HEK293T (cell line): Measurements from ENCODE around the gene SLC35D2.

ENCODE experiments used
- CTCF ChIA-PET: fragments of 350-600 bp; formaldehyde crosslinking; extraction: SDS; loops from one replicate; lab custom pipeline; 2021; ENCODE audit warnings: antibody characterized with exemption, inconsistent platforms; lab: Yijun Ruan, JAX
- POLR2A ChIA-PET: fragments of 350-600 bp; formaldehyde crosslinking; extraction: SDS; loops from one replicate; lab custom pipeline; 2020; ENCODE audit warnings: antibody characterized with exemption, inconsistent platforms; lab: Yijun Ruan, JAX
- DNase-seq: peaks from one replicate; pipeline ENCODE4 v3.0.0; 2012; ENCODE audit warnings: mixed read lengths; ENCODE audit errors: extremely low spot score
- ARNT ChIP-seq: fragments of 450-650 bp; IDR thresholded peaks from 2 replicates; pipeline ENCODE4 v1.6.1; 2017; ENCODE audit warnings: mild to moderate bottlenecking
- BHLHE40 ChIP-seq: fragments of 450-650 bp; IDR thresholded peaks from 2 replicates; pipeline ENCODE4 v1.6.1; 2016; ENCODE audit warnings: mild to moderate bottlenecking, moderate library complexity, borderline replicate concordance
- CTBP1 ChIP-seq: fragments of 450-650 bp; IDR thresholded peaks from 2 replicates; pipeline ENCODE4 v1.6.1; 2016; ENCODE audit warnings: borderline replicate concordance
- ELF4 ChIP-seq: fragments of 450-650 bp; IDR thresholded peaks from 2 replicates; pipeline ENCODE4 v1.6.1; 2017; ENCODE audit warnings: antibody characterized with exemption
- FOXA1 ChIP-seq: fragments of 450-650 bp; IDR thresholded peaks from 2 replicates; pipeline ENCODE4 v1.6.1; 2016; ENCODE audit warnings: mild to moderate bottlenecking
- FOXK2 ChIP-seq: fragments of 450-650 bp; IDR thresholded peaks from 2 replicates; pipeline ENCODE4 v1.6.1; 2016; ENCODE audit warnings: mild to moderate bottlenecking
- FOXM1 ChIP-seq: fragments of 450-650 bp; IDR thresholded peaks from 2 replicates; pipeline ENCODE4 v1.6.1; 2017; ENCODE audit warnings: mild to moderate bottlenecking, borderline replicate concordance
- HDGF ChIP-seq: fragments of 450-650 bp; IDR thresholded peaks from 2 replicates; pipeline ENCODE4 v1.6.1; 2017; ENCODE audit warnings: antibody characterized with exemption, borderline replicate concordance
- L3MBTL2 ChIP-seq: fragments of 450-650 bp; conservative IDR thresholded peaks from 2 replicates; pipeline ENCODE4 v1.6.1; 2016; ENCODE audit warnings: mild to moderate bottlenecking
- LEF1 ChIP-seq: fragments of 450-650 bp; IDR thresholded peaks from 2 replicates; pipeline ENCODE4 v1.6.1; 2017; ENCODE audit warnings: mild to moderate bottlenecking, borderline replicate concordance
- NFRKB ChIP-seq: fragments of 450-650 bp; IDR thresholded peaks from 2 replicates; pipeline ENCODE4 v1.6.1; 2016; ENCODE audit warnings: mild to moderate bottlenecking, moderate library complexity
- PKNOX1 ChIP-seq: fragments of 450-650 bp; IDR thresholded peaks from 2 replicates; pipeline ENCODE4 v1.6.1; 2016
- SP1 ChIP-seq: fragments of 450-650 bp; IDR thresholded peaks from 2 replicates; pipeline ENCODE4 v1.6.1; 2017
- SUZ12 ChIP-seq: fragments of 450-650 bp; IDR thresholded peaks from 2 replicates; pipeline ENCODE4 v1.6.1; 2016; ENCODE audit warnings: mild to moderate bottlenecking
- TARDBP ChIP-seq: fragments of 450-650 bp; IDR thresholded peaks from 2 replicates; pipeline ENCODE4 v1.6.1; 2016
- ZNF384 ChIP-seq: fragments of 450-650 bp; IDR thresholded peaks from 2 replicates; pipeline ENCODE4 v1.6.1; 2016

The SLC35D2 gene

GRCh38 chr9:96350866-96351265 lies 32.6 kb downstream of the SLC35D2 start:
- CTCF ChIA-PET: no interaction called here
- POLR2A ChIA-PET: no interaction called here
- TF ChIP-seq ARNT (no peak), FOXM1 (no peak), HDGF (no peak), CTBP1 (no peak), NFRKB (no peak), L3MBTL2 (no peak), ZNF384 (no peak), SP1 (no peak), TARDBP (no peak), FOXA1 (no peak), BHLHE40 (no peak), FOXK2 (no peak), PKNOX1 (no peak), LEF1 (no peak), SUZ12 (no peak), ELF4 (no peak)
- DNase-seq: no peak

DNA sequence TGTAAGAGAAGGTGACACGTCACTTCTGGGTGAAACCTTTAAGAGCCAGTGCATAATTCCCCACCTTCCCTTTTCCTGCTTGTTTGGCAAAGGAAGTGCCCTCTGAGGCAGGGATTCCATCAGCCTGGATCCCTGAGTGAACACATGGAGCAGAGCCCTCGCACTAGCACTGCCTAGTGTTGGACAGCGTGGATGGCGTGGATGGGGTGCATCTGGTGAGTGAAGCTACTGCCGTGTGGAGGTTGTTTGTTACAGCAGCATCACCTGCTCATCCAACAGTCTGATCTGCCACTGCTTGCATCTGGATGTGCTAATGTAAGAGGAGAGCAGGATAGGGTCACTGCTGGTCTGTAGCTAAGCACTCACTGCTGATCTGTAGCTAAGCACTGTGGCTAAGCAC lies 35.2 kb downstream of the SLC35D2 start:
- no peak for DNase-seq
- ChIA-PET CTCF (no interaction called here), POLR2A (no interaction called here)
- no peak for TF ChIP-seq BHLHE40
- no peak for TF ChIP-seq ZNF384
- no peak for TF ChIP-seq HDGF
- TF ChIP-seq NFRKB: no peak

GRCh38 chr9:96345551-96345950 lies 38.0 kb downstream of the SLC35D2 start:
- no peak for DNase-seq
- no peak for TF ChIP-seq BHLHE40
- no peak for TF ChIP-seq SP1
- TF ChIP-seq ZNF384: no peak
- no peak for TF ChIP-seq NFRKB
- TF ChIP-seq PKNOX1: no peak
- no peak for TF ChIP-seq HDGF
- no peak for TF ChIP-seq SUZ12
- TF ChIP-seq FOXK2: no peak
- no peak for TF ChIP-seq CTBP1
- no peak for TF ChIP-seq L3MBTL2
- TF ChIP-seq LEF1: no peak
- TF ChIP-seq FOXA1: no peak
- no peak for TF ChIP-seq TARDBP
- TF ChIP-seq ELF4: no peak
- TF ChIP-seq FOXM1: no peak
- TF ChIP-seq ARNT: no peak
- POLR2A ChIA-PET: no interaction called here
- CTCF ChIA-PET: no interaction called here

GRCh38 chr9:96344458-96345180 lies 38.9 kb downstream of the SLC35D2 start:
- TF ChIP-seq ZNF384: peak; percentile 56; the same call in 1 of the 2 replicates
- TF ChIP-seq HDGF: no peak
- peak; percentile 27 for DNase-seq
- CTCF ChIA-PET: interaction anchor here (1.9 kb wide), 1 partner anchor 17 kb away, joined by 7 read pairs; no protein-coding TSS in a partner anchor
- POLR2A ChIA-PET: no interaction called here

DNA sequence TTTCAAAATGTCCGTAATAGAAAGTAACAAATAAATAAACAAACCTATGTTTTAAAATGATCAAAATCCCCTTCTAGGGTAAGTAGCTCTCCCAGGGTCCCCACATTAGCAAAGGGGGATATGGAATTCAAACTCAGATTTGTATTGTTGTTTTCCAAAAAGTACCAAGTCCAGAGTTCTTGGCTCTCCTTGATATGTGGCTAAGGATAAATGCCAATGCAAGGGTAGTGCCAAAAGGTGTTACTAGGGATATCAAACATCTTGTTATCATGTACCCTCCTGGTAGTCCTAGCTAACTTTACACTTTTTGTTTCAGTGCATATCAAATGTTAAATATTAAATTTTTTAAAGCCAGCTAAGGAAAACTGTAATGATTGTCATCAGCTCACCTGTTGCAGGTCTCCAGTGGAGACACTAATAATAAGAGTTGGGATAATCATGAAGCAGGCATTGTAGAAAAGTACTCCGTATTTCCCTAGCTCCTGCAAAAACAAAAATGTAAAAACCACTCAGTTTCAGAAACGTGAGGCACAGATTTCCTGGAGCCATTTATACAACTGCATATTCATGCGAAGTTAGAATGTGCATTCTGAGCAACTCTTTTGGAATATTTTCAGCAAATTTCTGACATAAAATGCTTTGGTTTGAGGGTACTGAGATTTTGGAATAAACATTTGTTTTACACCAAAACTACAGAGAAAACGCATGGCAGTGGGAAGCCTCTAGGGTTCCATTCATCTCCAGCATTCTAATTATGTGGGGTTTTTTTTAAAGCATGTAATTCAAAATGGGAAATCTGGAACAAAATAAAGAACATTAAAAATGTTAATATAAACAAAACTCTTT lies 39.8 kb downstream of the SLC35D2 start:
- no peak for DNase-seq
- CTCF ChIA-PET: interaction anchor here (1.9 kb wide), 1 partner anchor 16 kb away, joined by 7 read pairs; no protein-coding TSS in a partner anchor
- TF ChIP-seq FOXM1: no peak
- TF ChIP-seq SP1: no peak
- TF ChIP-seq HDGF: no peak
- TF ChIP-seq TARDBP: no peak
- no peak for TF ChIP-seq ARNT
- no peak for TF ChIP-seq PKNOX1
- no peak for TF ChIP-seq FOXA1
- no peak for TF ChIP-seq BHLHE40
- no peak for TF ChIP-seq FOXK2
- TF ChIP-seq L3MBTL2: no peak
- no peak for TF ChIP-seq CTBP1
- no peak for TF ChIP-seq LEF1
- TF ChIP-seq SUZ12: no peak
- TF ChIP-seq NFRKB: no peak
- TF ChIP-seq ELF4: no peak
- TF ChIP-seq ZNF384: no peak
- POLR2A ChIA-PET: no interaction called here
